Gastrocnemius medialis (tissue), 4 donors: ENCODE results near the gene BDKRB2.

Experiments
- POLR2A ChIP-seq, 2 donors: fragments of 450-650 bp; IDR thresholded peaks; one replicate each; pipeline ENCODE4 v1.6.1; 2017; ENCODE audit warnings: antibody characterized with exemption in 2 of 2, mild to moderate bottlenecking in 2 of 2, moderate library complexity in 2 of 2
- TF ChIP-seq, protein P1 (sequence below), 5 experiments: fragments of 450-650 bp in 3 of 5; fragments of 200-600 bp in 2 of 5; sonication (generic) in 2 of 5; IDR thresholded peaks in 4 of 5; conservative IDR thresholded peaks in 1 of 5; 1 replicate in 4 of 5; 2 replicates in 1 of 5; pipeline ENCODE4 v1.5.1; 2016 to 2019; ENCODE audit warnings: antibody characterized with exemption in 5 of 5, mild to moderate bottlenecking in 3 of 5, moderate library complexity in 3 of 5

GRCh38 chr14:96274543-96274942 lies 69.9 kb downstream of the BDKRB2 start:
- TF ChIP-seq, protein P1, sequence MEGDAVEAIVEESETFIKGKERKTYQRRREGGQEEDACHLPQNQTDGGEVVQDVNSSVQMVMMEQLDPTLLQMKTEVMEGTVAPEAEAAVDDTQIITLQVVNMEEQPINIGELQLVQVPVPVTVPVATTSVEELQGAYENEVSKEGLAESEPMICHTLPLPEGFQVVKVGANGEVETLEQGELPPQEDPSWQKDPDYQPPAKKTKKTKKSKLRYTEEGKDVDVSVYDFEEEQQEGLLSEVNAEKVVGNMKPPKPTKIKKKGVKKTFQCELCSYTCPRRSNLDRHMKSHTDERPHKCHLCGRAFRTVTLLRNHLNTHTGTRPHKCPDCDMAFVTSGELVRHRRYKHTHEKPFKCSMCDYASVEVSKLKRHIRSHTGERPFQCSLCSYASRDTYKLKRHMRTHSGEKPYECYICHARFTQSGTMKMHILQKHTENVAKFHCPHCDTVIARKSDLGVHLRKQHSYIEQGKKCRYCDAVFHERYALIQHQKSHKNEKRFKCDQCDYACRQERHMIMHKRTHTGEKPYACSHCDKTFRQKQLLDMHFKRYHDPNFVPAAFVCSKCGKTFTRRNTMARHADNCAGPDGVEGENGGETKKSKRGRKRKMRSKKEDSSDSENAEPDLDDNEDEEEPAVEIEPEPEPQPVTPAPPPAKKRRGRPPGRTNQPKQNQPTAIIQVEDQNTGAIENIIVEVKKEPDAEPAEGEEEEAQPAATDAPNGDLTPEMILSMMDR (IDR thresholded peaks at IDR 0.05 in 4 of 5, conservative IDR thresholded peaks at IDR 0.05 in 1 of 5), result no peak
- no peak for TF ChIP-seq POLR2A (IDR thresholded peaks at IDR 0.05)
